Measurements from ENCODE around the gene ATP8B3.

- TF ChIP-seq CTCF (IDR thresholded peaks at IDR 0.05) (no peak), POLR2AphosphoS5 (IDR thresholded peaks at IDR 0.05) (no peak)
These were observed 47.3 kb upstream of the ATP8B3 start for GRCh38 chr19:1859331-1859781.
